ENCODE results near the gene CCKAR.
A peak's percentile ranks its signal among the peaks of the same experiment; 100 is the strongest.

The CCKAR gene

GRCh38 chr4:26474551-26474950 is 15.7 kb downstream of the CCKAR start:
- ATAC-seq (no peak), DNase-seq (no peak)
- H3K27me3 Mint-ChIP-seq: peaks cover 7% of the 10 kb centered on the region
- H3K4me1 Mint-ChIP-seq: no peaks in the 10 kb centered on the region
- no peaks in the 10 kb centered on the region for H3K9me3 Mint-ChIP-seq
- H3K4me3 Mint-ChIP-seq: no peak overlapping the region
- H3K27ac Mint-ChIP-seq: no peak overlapping the region

GRCh38 chr4:26473893-26474292 is 16.4 kb downstream of the CCKAR start:
- no peak for DNase-seq
- H3K4me3 Mint-ChIP-seq: no peak overlapping the region
- H3K9me3 Mint-ChIP-seq: no peaks in the 10 kb centered on the region
- H3K4me1 Mint-ChIP-seq: no peaks in the 10 kb centered on the region
- no peak overlapping the region for H3K27ac Mint-ChIP-seq
- H3K27me3 Mint-ChIP-seq: peaks cover 7% of the 10 kb centered on the region
- no peak for ATAC-seq

- no peaks in the 10 kb centered on the region for H3K9me3 Mint-ChIP-seq
- H3K4me3 Mint-ChIP-seq: no peak overlapping the region
- H3K4me1 Mint-ChIP-seq: no peaks in the 10 kb centered on the region
- DNase-seq (no peak), ATAC-seq (no peak)
- H3K27ac Mint-ChIP-seq: no peak overlapping the region
- peaks cover 18% of the 10 kb centered on the region for H3K27me3 Mint-ChIP-seq
These were observed 18.4 kb downstream of the CCKAR start for GRCh38 chr4:26471890-26472289.

- no peak for ATAC-seq
- Mint-ChIP-seq H3K27me3 (peaks cover 18% of the 10 kb centered on the region), H3K27ac (no peak overlapping the region), H3K4me1 (no peaks in the 10 kb centered on the region), H3K4me3 (no peak overlapping the region), H3K9me3 (peaks cover 0 to 4% of the 10 kb centered on the region in 2 donors)
- no peak for DNase-seq
These were observed 21.3 kb downstream of the CCKAR start for GRCh38 chr4:26468977-26469376.

- no peak for ATAC-seq
- Mint-ChIP-seq H3K27me3 (peaks cover 18% of the 10 kb centered on the region), H3K4me1 (no peaks in the 10 kb centered on the region)
These were observed 21.9 kb downstream of the CCKAR start for GRCh38 chr4:26468283-26468949.

GRCh38 chr4:26467724-26468123 is 22.6 kb downstream of the CCKAR start:
- ATAC-seq (no peak), DNase-seq (no peak)
- Mint-ChIP-seq H3K27me3 (peaks cover 18% of the 10 kb centered on the region), H3K4me3 (no peak overlapping the region), H3K9me3 (peaks cover 0 to 12% of the 10 kb centered on the region in 2 donors), H3K4me1 (no peaks in the 10 kb centered on the region), H3K27ac (no peak overlapping the region)

More at GRCh38 chr4:26468283-26468949, 21.9 kb downstream of the CCKAR start:
- DNase-seq: no peak
- Mint-ChIP-seq H3K27ac (no peak overlapping the region), H3K9me3 (peaks cover 0 to 9% of the 10 kb centered on the region in 2 donors), H3K4me3 (no peak overlapping the region)

- Mint-ChIP-seq H3K4me1 (no peaks in the 10 kb centered on the region), H3K27me3 (peaks cover 18% of the 10 kb centered on the region), H3K9me3 (peaks cover 0 to 12% of the 10 kb centered on the region in 2 donors), H3K4me3 (no peak overlapping the region), H3K27ac (no peak overlapping the region)
- no peak for ATAC-seq
- DNase-seq: no peak
These were observed 23.6 kb downstream of the CCKAR start for GRCh38 chr4:26466578-26467270.

- ATAC-seq (no peak), DNase-seq (no peak)
- peaks cover 18% of the 10 kb centered on the region for H3K27me3 Mint-ChIP-seq
- no peaks in the 10 kb centered on the region for H3K4me1 Mint-ChIP-seq
- no peak overlapping the region for H3K27ac Mint-ChIP-seq
- H3K4me3 Mint-ChIP-seq: no peak overlapping the region
- H3K9me3 Mint-ChIP-seq: peaks cover 0 to 12% of the 10 kb centered on the region in 2 donors
These were observed 25.7 kb downstream of the CCKAR start for GRCh38 chr4:26464420-26465095.

- H3K4me3 Mint-ChIP-seq: no peak overlapping the region
- no peak overlapping the region for H3K27ac Mint-ChIP-seq
- peaks cover 18% of the 10 kb centered on the region for H3K27me3 Mint-ChIP-seq
- H3K9me3 Mint-ChIP-seq: peaks cover 0 to 12% of the 10 kb centered on the region in 2 donors
- no peak for ATAC-seq
- peaks cover 9% of the 10 kb centered on the region for H3K4me1 Mint-ChIP-seq
- DNase-seq: no peak
These were observed 26.9 kb downstream of the CCKAR start for GRCh38 chr4:26463386-26463785.

- ATAC-seq (no peak), DNase-seq (no peak)
- Mint-ChIP-seq H3K4me3 (no peak overlapping the region), H3K27me3 (peaks cover 15% of the 10 kb centered on the region), H3K4me1 (peaks cover 14% of the 10 kb centered on the region), H3K9me3 (peaks cover 0 to 12% of the 10 kb centered on the region in 2 donors), H3K27ac (no peak overlapping the region)
These were observed 27.4 kb downstream of the CCKAR start for GRCh38 chr4:26462874-26463273.

GRCh38 chr4:26459756-26460530 is 30.3 kb downstream of the CCKAR start:
- H3K27ac Mint-ChIP-seq: no peak overlapping the region
- ATAC-seq (no peak), DNase-seq (no peak)
- peaks cover 14% of the 10 kb centered on the region for H3K4me1 Mint-ChIP-seq
- no peak overlapping the region for H3K4me3 Mint-ChIP-seq
- no peaks in the 10 kb centered on the region for H3K27me3 Mint-ChIP-seq
- H3K9me3 Mint-ChIP-seq: peaks cover 0 to 12% of the 10 kb centered on the region in 2 donors

GRCh38 chr4:26459054-26459755 is 31.1 kb downstream of the CCKAR start:
- Mint-ChIP-seq H3K27me3 (no peaks in the 10 kb centered on the region), H3K4me3 (peak overlapping the region in 1 of 2 donors; percentile 27), H3K27ac (no peak overlapping the region), H3K4me1 (peaks cover 14% of the 10 kb centered on the region), H3K9me3 (peaks cover 0 to 10% of the 10 kb centered on the region in 2 donors)
- ATAC-seq (peak; percentile 70), DNase-seq (peak in 1 of 2 donors; percentile 7)

- H3K27me3 Mint-ChIP-seq: no peaks in the 10 kb centered on the region
- no peak overlapping the region for H3K4me3 Mint-ChIP-seq
- peaks cover 14% of the 10 kb centered on the region for H3K4me1 Mint-ChIP-seq
- ATAC-seq (no peak), DNase-seq (no peak)
- H3K27ac Mint-ChIP-seq: no peak overlapping the region
- no peaks in the 10 kb centered on the region for H3K9me3 Mint-ChIP-seq
These were observed 32.1 kb downstream of the CCKAR start for GRCh38 chr4:26458157-26458561.

- Mint-ChIP-seq H3K4me3 (no peak overlapping the region), H3K27ac (no peak overlapping the region), H3K4me1 (peaks cover 14% of the 10 kb centered on the region), H3K27me3 (peaks cover 3% of the 10 kb centered on the region), H3K9me3 (no peaks in the 10 kb centered on the region)
- DNase-seq (no peak), ATAC-seq (no peak)
These were observed 32.9 kb downstream of the CCKAR start for GRCh38 chr4:26457412-26457811.

GRCh38 chr4:26455571-26455970 is 34.7 kb downstream of the CCKAR start:
- ATAC-seq: no peak
- DNase-seq: no peak
- peaks cover 14% of the 10 kb centered on the region for H3K4me1 Mint-ChIP-seq

More at GRCh38 chr4:26455571-26455970, 34.7 kb downstream of the CCKAR start:
- H3K27me3 Mint-ChIP-seq: peaks cover 12% of the 10 kb centered on the region
- H3K4me3 Mint-ChIP-seq: no peak overlapping the region
- no peak overlapping the region for H3K27ac Mint-ChIP-seq
- no peaks in the 10 kb centered on the region for H3K9me3 Mint-ChIP-seq

All from stimulated activated naive CD8-positive, alpha-beta T cell treated with anti-CD3 and anti-CD28 coated beads, Interleukin-15, amount 100 ng/mL, for 72 hours (primary cell).